Measurements from ENCODE around the gene PORCN. TPM values are rescaled to one million over a fixed set of nuclear protein-coding genes. Genes with fewer than 3 reads are reported as not detected.

Gene PORCN
- total and polyA plus RNA-seq, 2 of the 13 experiments (the other 11 are each of a cell fraction or from before 2014, with no cell fraction given), result 3.9 to 5.8 TPM

DNA sequence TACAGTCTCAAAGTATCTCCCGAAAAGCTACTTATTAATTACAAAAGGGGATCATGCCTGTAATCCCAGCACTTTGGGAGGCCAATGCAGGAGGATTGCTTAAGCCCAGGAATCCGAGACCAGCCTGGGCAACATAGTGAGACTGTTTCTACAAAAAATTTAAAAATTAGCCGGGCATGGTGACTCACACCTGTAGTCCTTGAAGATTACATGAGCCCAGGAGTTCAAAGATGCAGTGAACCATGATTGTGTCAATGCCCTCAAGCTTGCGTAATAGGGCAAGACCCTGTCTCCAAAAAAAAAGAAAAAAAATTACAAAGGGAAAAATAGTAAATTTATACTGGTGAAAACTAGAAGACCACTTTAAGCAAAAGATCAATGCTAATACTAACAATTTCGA is 3.3 kb upstream of the PORCN start (continued):
- TF ChIP-seq, protein P1, sequence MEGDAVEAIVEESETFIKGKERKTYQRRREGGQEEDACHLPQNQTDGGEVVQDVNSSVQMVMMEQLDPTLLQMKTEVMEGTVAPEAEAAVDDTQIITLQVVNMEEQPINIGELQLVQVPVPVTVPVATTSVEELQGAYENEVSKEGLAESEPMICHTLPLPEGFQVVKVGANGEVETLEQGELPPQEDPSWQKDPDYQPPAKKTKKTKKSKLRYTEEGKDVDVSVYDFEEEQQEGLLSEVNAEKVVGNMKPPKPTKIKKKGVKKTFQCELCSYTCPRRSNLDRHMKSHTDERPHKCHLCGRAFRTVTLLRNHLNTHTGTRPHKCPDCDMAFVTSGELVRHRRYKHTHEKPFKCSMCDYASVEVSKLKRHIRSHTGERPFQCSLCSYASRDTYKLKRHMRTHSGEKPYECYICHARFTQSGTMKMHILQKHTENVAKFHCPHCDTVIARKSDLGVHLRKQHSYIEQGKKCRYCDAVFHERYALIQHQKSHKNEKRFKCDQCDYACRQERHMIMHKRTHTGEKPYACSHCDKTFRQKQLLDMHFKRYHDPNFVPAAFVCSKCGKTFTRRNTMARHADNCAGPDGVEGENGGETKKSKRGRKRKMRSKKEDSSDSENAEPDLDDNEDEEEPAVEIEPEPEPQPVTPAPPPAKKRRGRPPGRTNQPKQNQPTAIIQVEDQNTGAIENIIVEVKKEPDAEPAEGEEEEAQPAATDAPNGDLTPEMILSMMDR (CRISPR knock-in tag; IDR thresholded peaks at IDR 0.05), result no peak
- TF ChIP-seq KDM5A (IDR thresholded peaks at IDR 0.05; ENCODE audit: borderline replicate concordance, low read length), result no peak
- TF ChIP-seq AHR (CRISPR knock-in tag; IDR thresholded peaks at IDR 0.05), result no peak
- TF ChIP-seq POGZ (CRISPR knock-in tag; IDR thresholded peaks at IDR 0.05), result no peak; the same call in 1 of the 2 replicates
- no peak for TF ChIP-seq ZSCAN21 (CRISPR knock-in tag; IDR thresholded peaks at IDR 0.05; ENCODE audit: borderline replicate concordance)
- TF ChIP-seq RXRB (CRISPR knock-in tag; IDR thresholded peaks at IDR 0.05; ENCODE audit: borderline replicate concordance), result peak; percentile 91
- TF ChIP-seq RORA (CRISPR knock-in tag; IDR thresholded peaks at IDR 0.05), result no peak
- TF ChIP-seq, protein P2, sequence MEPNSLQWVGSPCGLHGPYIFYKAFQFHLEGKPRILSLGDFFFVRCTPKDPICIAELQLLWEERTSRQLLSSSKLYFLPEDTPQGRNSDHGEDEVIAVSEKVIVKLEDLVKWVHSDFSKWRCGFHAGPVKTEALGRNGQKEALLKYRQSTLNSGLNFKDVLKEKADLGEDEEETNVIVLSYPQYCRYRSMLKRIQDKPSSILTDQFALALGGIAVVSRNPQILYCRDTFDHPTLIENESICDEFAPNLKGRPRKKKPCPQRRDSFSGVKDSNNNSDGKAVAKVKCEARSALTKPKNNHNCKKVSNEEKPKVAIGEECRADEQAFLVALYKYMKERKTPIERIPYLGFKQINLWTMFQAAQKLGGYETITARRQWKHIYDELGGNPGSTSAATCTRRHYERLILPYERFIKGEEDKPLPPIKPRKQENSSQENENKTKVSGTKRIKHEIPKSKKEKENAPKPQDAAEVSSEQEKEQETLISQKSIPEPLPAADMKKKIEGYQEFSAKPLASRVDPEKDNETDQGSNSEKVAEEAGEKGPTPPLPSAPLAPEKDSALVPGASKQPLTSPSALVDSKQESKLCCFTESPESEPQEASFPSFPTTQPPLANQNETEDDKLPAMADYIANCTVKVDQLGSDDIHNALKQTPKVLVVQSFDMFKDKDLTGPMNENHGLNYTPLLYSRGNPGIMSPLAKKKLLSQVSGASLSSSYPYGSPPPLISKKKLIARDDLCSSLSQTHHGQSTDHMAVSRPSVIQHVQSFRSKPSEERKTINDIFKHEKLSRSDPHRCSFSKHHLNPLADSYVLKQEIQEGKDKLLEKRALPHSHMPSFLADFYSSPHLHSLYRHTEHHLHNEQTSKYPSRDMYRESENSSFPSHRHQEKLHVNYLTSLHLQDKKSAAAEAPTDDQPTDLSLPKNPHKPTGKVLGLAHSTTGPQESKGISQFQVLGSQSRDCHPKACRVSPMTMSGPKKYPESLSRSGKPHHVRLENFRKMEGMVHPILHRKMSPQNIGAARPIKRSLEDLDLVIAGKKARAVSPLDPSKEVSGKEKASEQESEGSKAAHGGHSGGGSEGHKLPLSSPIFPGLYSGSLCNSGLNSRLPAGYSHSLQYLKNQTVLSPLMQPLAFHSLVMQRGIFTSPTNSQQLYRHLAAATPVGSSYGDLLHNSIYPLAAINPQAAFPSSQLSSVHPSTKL (CRISPR knock-in tag; IDR thresholded peaks at IDR 0.05), result peak; percentile 82
- TF ChIP-seq MIXL1 (CRISPR knock-in tag; IDR thresholded peaks at IDR 0.05), result no peak
- TF ChIP-seq EEA1 (CRISPR knock-in tag; IDR thresholded peaks at IDR 0.05; ENCODE audit: borderline replicate concordance), result no peak
- no peak for TF ChIP-seq XBP1 (CRISPR knock-in tag; IDR thresholded peaks at IDR 0.05)
- TF ChIP-seq ZNF10 (CRISPR knock-in tag; IDR thresholded peaks at IDR 0.05; ENCODE audit: borderline replicate concordance, low read depth), result no peak
- TF ChIP-seq ZNF605 (CRISPR knock-in tag; IDR thresholded peaks at IDR 0.05), result no peak
- no peak for TF ChIP-seq ZNF451 (CRISPR knock-in tag; IDR thresholded peaks at IDR 0.05)
- TF ChIP-seq, protein P3, sequence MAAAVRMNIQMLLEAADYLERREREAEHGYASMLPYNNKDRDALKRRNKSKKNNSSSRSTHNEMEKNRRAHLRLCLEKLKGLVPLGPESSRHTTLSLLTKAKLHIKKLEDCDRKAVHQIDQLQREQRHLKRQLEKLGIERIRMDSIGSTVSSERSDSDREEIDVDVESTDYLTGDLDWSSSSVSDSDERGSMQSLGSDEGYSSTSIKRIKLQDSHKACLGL (CRISPR knock-in tag; IDR thresholded peaks at IDR 0.05), result no peak
- TF ChIP-seq ZFX (CRISPR knock-in tag; IDR thresholded peaks at IDR 0.05; ENCODE audit: low read depth), result no peak
- TF ChIP-seq ZNF17 (CRISPR knock-in tag; IDR thresholded peaks at IDR 0.05), result no peak
- TF ChIP-seq, protein P4, sequence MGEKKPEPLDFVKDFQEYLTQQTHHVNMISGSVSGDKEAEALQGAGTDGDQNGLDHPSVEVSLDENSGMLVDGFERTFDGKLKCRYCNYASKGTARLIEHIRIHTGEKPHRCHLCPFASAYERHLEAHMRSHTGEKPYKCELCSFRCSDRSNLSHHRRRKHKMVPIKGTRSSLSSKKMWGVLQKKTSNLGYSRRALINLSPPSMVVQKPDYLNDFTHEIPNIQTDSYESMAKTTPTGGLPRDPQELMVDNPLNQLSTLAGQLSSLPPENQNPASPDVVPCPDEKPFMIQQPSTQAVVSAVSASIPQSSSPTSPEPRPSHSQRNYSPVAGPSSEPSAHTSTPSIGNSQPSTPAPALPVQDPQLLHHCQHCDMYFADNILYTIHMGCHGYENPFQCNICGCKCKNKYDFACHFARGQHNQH (CRISPR knock-in tag; IDR thresholded peaks at IDR 0.05), result 0 out of 2 replicates have a peak, but pooled peaks have one; percentile 18
- 0 out of 2 replicates have a peak, but pooled peaks have one; percentile 32 for TF ChIP-seq ZBTB7B (CRISPR knock-in tag; IDR thresholded peaks at IDR 0.05)
- no peak for TF ChIP-seq HNRNPK (IDR thresholded peaks at IDR 0.05; ENCODE audit: low read depth, low read length, poor library complexity, severe bottlenecking)
- TF ChIP-seq MEIS1 (CRISPR knock-in tag; IDR thresholded peaks at IDR 0.05; ENCODE audit: borderline replicate concordance), result no peak
- no peak for TF ChIP-seq ARNT2 (CRISPR knock-in tag; IDR thresholded peaks at IDR 0.05; ENCODE audit: low read depth)
- TF ChIP-seq PPARG (CRISPR knock-in tag; conservative IDR thresholded peaks at IDR 0.05), result no peak
- TF ChIP-seq CEBPB (IDR thresholded peaks at IDR 0.05; ENCODE audit: borderline replicate concordance, low read depth, low read length), result peak; percentile 83
- TF ChIP-seq ZNF354B (CRISPR knock-in tag; IDR thresholded peaks at IDR 0.05), result no peak
- no peak for TF ChIP-seq ZNF577 (CRISPR knock-in tag; IDR thresholded peaks at IDR 0.05; ENCODE audit: borderline replicate concordance, low read depth)

All from HepG2 (cell line).